OCI-LY7 (cell line): ENCODE measurements around the gene COL23A1. TPM values are rescaled to one million over a fixed set of nuclear protein-coding genes. Genes with fewer than 3 reads are reported as not detected.
A peak's percentile ranks its signal among the peaks of the same experiment; 100 is the strongest.
"Not testable (repeated sequence)": the region's sequence is repeated elsewhere in the genome, so short reads cannot be mapped to it uniquely, and the experiment has no call there.

Experiments used
- BruUV-seq: library from RNA; stranded (reverse); fragments of 400-500 nt; replicated peaks from 2 replicates; lab custom pipeline; 2021; lab: Mats Ljungman, UMichigan
- CTCF ChIA-PET: fragments of 300-600 bp; sonication (Branson Sonifier 250); formaldehyde crosslinking; loops from one replicate; lab custom pipeline; 2022; ENCODE audit warnings: antibody characterized with exemption; ENCODE audit not compliant: unreplicated experiment; lab: Charles Lee
- POLR2A ChIA-PET: fragments of 300-600 bp; sonication (Branson Sonifier 250); formaldehyde crosslinking; loops from one replicate; lab custom pipeline; 2022; ENCODE audit warnings: antibody characterized with exemption; lab: Charles Lee
- DNase-seq: peaks from one replicate; pipeline ENCODE4 v3.0.0-alpha.2; 2015; ENCODE audit warnings: low spot score
- H2AFZ ChIP-seq: fragments of 200-600 bp; sonication (generic), shearing (Covaris generic); 2 replicates; pipeline ENCODE4 v1.6.1; 2014; ENCODE audit warnings: mild to moderate bottlenecking, antibody characterized with exemption, low read length, moderate library complexity
- H3K27ac ChIP-seq: fragments of 200-600 bp; sonication (generic); 2 replicates; pipeline ENCODE4 v1.5.1; 2014; ENCODE audit warnings: mixed run types, low read depth, mild to moderate bottlenecking, moderate library complexity, low read length, inconsistent platforms; ENCODE audit not compliant: poor library complexity, severe bottlenecking
- H3K36me3 ChIP-seq: fragments of 200-600 bp; sonication (generic); 2 replicates; pipeline ENCODE4 v1.6.1; 2014; ENCODE audit warnings: mild to moderate bottlenecking, antibody characterized with exemption, low read length, moderate library complexity, mixed read lengths; ENCODE audit not compliant: insufficient read depth
- H3K4me1 ChIP-seq: fragments of 200-600 bp; sonication (generic); 2 replicates; pipeline ENCODE4 v1.5.1; 2014; ENCODE audit warnings: mild to moderate bottlenecking, low read length; ENCODE audit not compliant: insufficient read depth, poor library complexity, severe bottlenecking
- H3K4me2 ChIP-seq: fragments of 200-600 bp; sonication (generic); 2 replicates; pipeline ENCODE4 v1.6.1; 2014; ENCODE audit warnings: mild to moderate bottlenecking, low read length
- H3K4me3 ChIP-seq: fragments of 200-600 bp; sonication (generic); 2 replicates; pipeline ENCODE4 v1.5.1; 2014; ENCODE audit warnings: mild to moderate bottlenecking, low read depth, low read length; ENCODE audit not compliant: poor library complexity, severe bottlenecking
- H3K79me2 ChIP-seq: fragments of 200-600 bp; sonication (generic); 2 replicates; pipeline ENCODE4 v1.6.1; 2016; ENCODE audit warnings: low read depth, mild to moderate bottlenecking, low read length, moderate library complexity, mixed read lengths; ENCODE audit not compliant: insufficient read depth
- H3K9me2 ChIP-seq: fragments of 200-600 bp; sonication (generic); 2 replicates; pipeline ENCODE4 v1.6.1; 2016; ENCODE audit warnings: mild to moderate bottlenecking, low read length, mixed read lengths; ENCODE audit not compliant: insufficient read depth
- H3K9me3 ChIP-seq: fragments of 200-600 bp; sonication (generic); 2 replicates; pipeline ENCODE4 v1.6.1; 2014; ENCODE audit warnings: mild to moderate bottlenecking, mixed run types, low read length, mixed read lengths
- H4K20me1 ChIP-seq: fragments of 200-600 bp; sonication (generic); 2 replicates; pipeline ENCODE4 v1.6.1; 2014; ENCODE audit warnings: mild to moderate bottlenecking, antibody characterized with exemption, low read length, moderate library complexity, mixed read lengths; ENCODE audit not compliant: insufficient read depth
- EZH2phosphoT487 ChIP-seq: fragments of 200-600 bp; sonication (generic); IDR thresholded peaks from 2 replicates; pipeline ENCODE4 v1.6.1; 2018; ENCODE audit warnings: low read depth, borderline replicate concordance, mild to moderate bottlenecking, mixed run types, antibody characterized with exemption, low read length, moderate library complexity, mixed read lengths
- intact Hi-C: fragments of 100-400 bp; cut with micrococcal nuclease; formaldehyde crosslinking; loops from one replicate; pipeline ENCODE4 v1.10.0; 2022; ENCODE audit not compliant: unreplicated experiment
- total RNA-seq, 2 experiments: library from RNA; depleted of rRNA in 1 of 2; stranded (reverse); fragments of >200 nt in 1 of 2; shearing (Covaris generic) in 1 of 2; gene quantifications; 2 replicates each; pipeline ENCODE4 v1.2.3, GENCODE V29; 2014 to 2022
- TF ChIP-seq, protein P1 (sequence below): fragments of 200-600 bp; sonication (generic); conservative IDR thresholded peaks from 2 replicates; pipeline ENCODE4 v1.5.1; 2014; ENCODE audit warnings: mild to moderate bottlenecking, antibody characterized with exemption, low read length, moderate library complexity, mixed read lengths

Gene COL23A1
- total RNA-seq, 2 experiments from 2014 or later = 0.53 TPM; not detected in 1

DNA sequence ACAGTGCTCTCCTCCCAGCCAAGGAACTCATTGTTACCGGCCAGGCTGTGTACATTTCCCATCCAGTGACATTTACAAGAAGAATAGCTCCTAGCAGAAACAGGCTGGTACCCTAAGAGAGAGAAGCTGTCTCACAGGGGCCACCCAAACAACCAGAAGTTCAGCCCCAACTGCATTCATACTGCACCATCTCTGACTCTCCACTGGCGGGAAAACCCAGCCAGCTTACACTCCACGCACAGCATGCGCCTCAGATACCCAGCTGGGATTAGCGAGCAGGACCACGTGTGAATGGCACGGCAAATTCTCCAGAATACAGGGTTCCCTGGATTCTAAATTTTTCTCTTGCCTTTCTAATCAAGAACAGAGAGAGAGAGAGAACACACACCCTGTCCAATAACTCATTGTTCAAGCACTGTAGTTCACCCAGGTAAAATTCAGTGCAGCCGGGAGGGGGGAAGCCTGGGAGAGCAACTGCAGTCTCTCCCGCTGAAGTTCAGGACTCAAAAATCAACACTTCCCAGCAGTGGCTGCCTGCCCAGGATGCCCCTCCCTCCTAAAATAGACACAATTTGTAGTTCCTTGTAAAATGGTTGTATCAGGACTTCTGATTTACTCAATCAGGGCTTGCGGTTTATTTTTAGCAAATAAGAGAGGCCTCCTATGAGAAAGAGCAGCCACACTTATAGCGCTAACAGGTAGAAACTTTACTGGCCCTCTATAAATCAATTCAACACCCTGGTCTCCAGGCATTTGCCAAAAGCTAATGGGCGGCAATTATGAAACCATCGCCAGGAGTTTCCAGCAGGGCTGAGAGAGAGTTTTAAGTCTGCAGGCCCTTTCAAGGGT, 2.2 kb downstream of the COL23A1 start:
- ChIA-PET POLR2A (no interaction called here), CTCF (no interaction called here)
- Histone ChIP-seq H3K9me2 (no peaks in the 10 kb centered on the region), H3K27ac (no peak overlapping the region), H3K4me2 (no peak overlapping the region), H3K36me3 (no peaks in the 10 kb centered on the region), H3K4me1 (no peaks in the 10 kb centered on the region), H4K20me1 (no peaks in the 10 kb centered on the region), H3K79me2 (no peaks in the 10 kb centered on the region), H2AFZ (no peak overlapping the region), H3K4me3 (no peak overlapping the region), H3K9me3 (no peaks in the 10 kb centered on the region)
- DNase-seq = no peak
- intact Hi-C loops = no loop called here
- BruUV-seq = no TSS peak
- TF ChIP-seq, protein P1, sequence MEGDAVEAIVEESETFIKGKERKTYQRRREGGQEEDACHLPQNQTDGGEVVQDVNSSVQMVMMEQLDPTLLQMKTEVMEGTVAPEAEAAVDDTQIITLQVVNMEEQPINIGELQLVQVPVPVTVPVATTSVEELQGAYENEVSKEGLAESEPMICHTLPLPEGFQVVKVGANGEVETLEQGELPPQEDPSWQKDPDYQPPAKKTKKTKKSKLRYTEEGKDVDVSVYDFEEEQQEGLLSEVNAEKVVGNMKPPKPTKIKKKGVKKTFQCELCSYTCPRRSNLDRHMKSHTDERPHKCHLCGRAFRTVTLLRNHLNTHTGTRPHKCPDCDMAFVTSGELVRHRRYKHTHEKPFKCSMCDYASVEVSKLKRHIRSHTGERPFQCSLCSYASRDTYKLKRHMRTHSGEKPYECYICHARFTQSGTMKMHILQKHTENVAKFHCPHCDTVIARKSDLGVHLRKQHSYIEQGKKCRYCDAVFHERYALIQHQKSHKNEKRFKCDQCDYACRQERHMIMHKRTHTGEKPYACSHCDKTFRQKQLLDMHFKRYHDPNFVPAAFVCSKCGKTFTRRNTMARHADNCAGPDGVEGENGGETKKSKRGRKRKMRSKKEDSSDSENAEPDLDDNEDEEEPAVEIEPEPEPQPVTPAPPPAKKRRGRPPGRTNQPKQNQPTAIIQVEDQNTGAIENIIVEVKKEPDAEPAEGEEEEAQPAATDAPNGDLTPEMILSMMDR = no peak
- no peak for TF ChIP-seq EZH2phosphoT487

GRCh38 chr5:178586396-178586795, 3.8 kb downstream of the COL23A1 start:
- H4K20me1 ChIP-seq = no peaks in the 10 kb centered on the region
- H3K9me3 ChIP-seq = no peaks in the 10 kb centered on the region
- no peak overlapping the region for H3K4me2 ChIP-seq
- intact Hi-C loops = no loop called here
- H2AFZ ChIP-seq = no peak overlapping the region
- H3K4me3 ChIP-seq = no peak overlapping the region
- H3K4me1 ChIP-seq = no peaks in the 10 kb centered on the region
- CTCF ChIA-PET = no interaction called here
- POLR2A ChIA-PET = interaction anchor here (1.1 kb wide), 1 partner anchor 19 kb away, joined by 3 read pairs; no protein-coding TSS in a partner anchor
- TF ChIP-seq, protein P1 = no peak
- no peak for TF ChIP-seq EZH2phosphoT487
- H3K79me2 ChIP-seq = no peaks in the 10 kb centered on the region
- H3K27ac ChIP-seq = no peak overlapping the region
- BruUV-seq = no TSS peak
- no peaks in the 10 kb centered on the region for H3K9me2 ChIP-seq
- DNase-seq = no peak
- H3K36me3 ChIP-seq = no peaks in the 10 kb centered on the region

GRCh38 chr5:178585421-178585820, 4.8 kb downstream of the COL23A1 start:
- POLR2A ChIA-PET, intact Hi-C loops: not testable (repeated sequence)
- DNase-seq = peak; percentile 27

More at GRCh38 chr5:178585421-178585820, 4.8 kb downstream of the COL23A1 start:
- BruUV-seq, H3K4me2 ChIP-seq, H3K4me1 ChIP-seq, H3K9me2 ChIP-seq, H3K36me3 ChIP-seq, H4K20me1 ChIP-seq, H3K27ac ChIP-seq, H3K79me2 ChIP-seq, H3K9me3 ChIP-seq, H3K4me3 ChIP-seq, CTCF ChIA-PET, H2AFZ ChIP-seq: not testable (repeated sequence)
